ENCODE results near the gene NR6A1.

The NR6A1 gene

GRCh38 chr9:124629600-124629999 lies 141.5 kb downstream of the NR6A1 start:
- ChIA-PET POLR2A (no interaction called here), CTCF (interaction anchor here (0.7 to 2.9 kb wide), 5 partner anchors 12 to 83 kb away, joined by 3 to 10 read pairs (median 3); no protein-coding TSS in a partner anchor)
- no peaks in the 10 kb centered on the region for H3K36me3 ChIP-seq (ENCODE audit: control insufficient read depth in 2 of 2, insufficient read depth in 1 of 2, low read length in 2 of 2)
- H3K4me1 ChIP-seq (ENCODE audit: control insufficient read depth, insufficient read depth, low read length) = no peaks in the 10 kb centered on the region
- H3K27ac ChIP-seq (ENCODE audit: extremely low read depth, low read depth, low read length) = no peak overlapping the region
- TF ChIP-seq ZNF707 (tag by site-specific recombination; IDR thresholded peaks at IDR 0.05) = no peak
- no peak for TF ChIP-seq REST (tag by site-specific recombination; IDR thresholded peaks at IDR 0.05)
- no peak for TF ChIP-seq ZNF48 (tag by site-specific recombination; IDR thresholded peaks at IDR 0.05)
- TF ChIP-seq, protein P1, sequence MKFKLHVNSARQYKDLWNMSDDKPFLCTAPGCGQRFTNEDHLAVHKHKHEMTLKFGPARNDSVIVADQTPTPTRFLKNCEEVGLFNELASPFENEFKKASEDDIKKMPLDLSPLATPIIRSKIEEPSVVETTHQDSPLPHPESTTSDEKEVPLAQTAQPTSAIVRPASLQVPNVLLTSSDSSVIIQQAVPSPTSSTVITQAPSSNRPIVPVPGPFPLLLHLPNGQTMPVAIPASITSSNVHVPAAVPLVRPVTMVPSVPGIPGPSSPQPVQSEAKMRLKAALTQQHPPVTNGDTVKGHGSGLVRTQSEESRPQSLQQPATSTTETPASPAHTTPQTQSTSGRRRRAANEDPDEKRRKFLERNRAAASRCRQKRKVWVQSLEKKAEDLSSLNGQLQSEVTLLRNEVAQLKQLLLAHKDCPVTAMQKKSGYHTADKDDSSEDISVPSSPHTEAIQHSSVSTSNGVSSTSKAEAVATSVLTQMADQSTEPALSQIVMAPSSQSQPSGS (tag by site-specific recombination; IDR thresholded peaks at IDR 0.05; ENCODE audit: low read depth) = no peak
- TF ChIP-seq ZNF184 (tag by site-specific recombination; IDR thresholded peaks at IDR 0.05) = no peak
- no peak for TF ChIP-seq KLF17 (tag by site-specific recombination; IDR thresholded peaks at IDR 0.05)
- no peak for TF ChIP-seq BCL11B (tag by site-specific recombination; IDR thresholded peaks at IDR 0.05; ENCODE audit: low read depth)
- no peak for TF ChIP-seq ZNF121 (tag by site-specific recombination; IDR thresholded peaks at IDR 0.05)
- TF ChIP-seq ZNF600 (tag by site-specific recombination; IDR thresholded peaks at IDR 0.05) = no peak
- no peak for TF ChIP-seq ZNF549 (tag by site-specific recombination; IDR thresholded peaks at IDR 0.05)
- H3K9me3 ChIP-seq (ENCODE audit: control insufficient read depth, insufficient read depth, low read depth, low read length) = no peaks in the 10 kb centered on the region
- no peak overlapping the region for H3K4me3 ChIP-seq (ENCODE audit: low read depth, low read length)

DNA sequence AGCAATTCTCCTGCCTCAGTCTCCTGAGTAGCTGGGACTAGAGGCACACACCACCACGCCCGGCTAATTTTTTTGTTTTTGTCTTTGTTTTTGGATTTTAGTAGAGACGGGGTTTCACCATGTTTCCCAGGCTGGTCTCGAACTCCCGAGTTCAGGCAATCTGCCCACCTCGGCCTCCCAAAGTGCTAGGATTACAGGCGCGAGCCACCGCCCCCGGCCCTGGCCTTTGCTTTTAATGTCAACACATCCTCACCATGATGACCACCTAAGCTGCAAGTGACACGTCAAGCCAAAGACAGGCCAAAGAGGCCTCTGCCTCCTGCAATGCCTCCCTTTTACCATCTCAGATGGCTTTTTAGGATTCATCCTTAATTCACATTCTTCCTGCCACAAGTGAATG lies 142.4 kb downstream of the NR6A1 start:
- TF ChIP-seq REPIN1 (tag by site-specific recombination; IDR thresholded peaks at IDR 0.05; ENCODE audit: low read depth) = no peak
- no peak for TF ChIP-seq MYNN (tag by site-specific recombination; IDR thresholded peaks at IDR 0.05; ENCODE audit: borderline replicate concordance)
- TF ChIP-seq ZNF549 (tag by site-specific recombination; IDR thresholded peaks at IDR 0.05) = no peak
- Histone ChIP-seq H3K4me1 (ENCODE audit: control insufficient read depth, insufficient read depth, low read length) (no peaks in the 10 kb centered on the region), H3K36me3 (ENCODE audit: control insufficient read depth in 2 of 2, insufficient read depth in 1 of 2, low read length in 2 of 2) (no peaks in the 10 kb centered on the region), H3K4me3 (ENCODE audit: low read depth, low read length) (no peak overlapping the region), H3K9me3 (ENCODE audit: control insufficient read depth, insufficient read depth, low read depth, low read length) (no peaks in the 10 kb centered on the region), H3K27ac (ENCODE audit: extremely low read depth, low read depth, low read length) (no peak overlapping the region)
- POLR2A ChIA-PET = no interaction called here
- CTCF ChIA-PET = interaction anchor here (0.6 to 1.8 kb wide), 4 partner anchors 12 to 114 kb away, joined by 3 to 10 read pairs (median 3); no protein-coding TSS in a partner anchor

DNA sequence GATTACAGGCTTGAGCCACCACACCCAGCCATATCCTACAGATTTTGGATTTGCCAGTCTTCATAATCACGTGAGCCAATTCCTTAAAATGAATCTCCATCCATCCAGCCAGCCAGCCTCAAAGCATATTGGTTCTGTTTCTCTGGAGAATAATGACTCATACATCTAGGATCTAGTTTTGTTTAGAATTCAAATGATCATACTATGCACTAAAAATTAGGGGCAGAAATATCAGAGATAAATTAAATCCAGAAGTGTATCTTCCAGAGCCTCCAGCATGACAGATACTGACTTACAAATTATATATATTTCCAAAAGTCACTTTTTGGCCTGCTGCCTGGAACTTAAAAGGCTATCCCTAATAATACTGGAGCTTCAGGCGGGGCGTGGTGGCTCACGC lies 144.8 kb downstream of the NR6A1 start:
- ChIA-PET POLR2A (interaction anchor here (1.4 kb wide), 1 partner anchor 32 kb away, joined by 3 read pairs; no protein-coding TSS in a partner anchor), CTCF (interaction anchor here (0.9 to 1.8 kb wide), 3 partner anchors 8 to 85 kb away, joined by 3 to 16 read pairs (median 12); no protein-coding TSS in a partner anchor)
- TF ChIP-seq ZNF843 (tag by site-specific recombination; IDR thresholded peaks at IDR 0.05) (no peak), ZFP37 (tag by site-specific recombination; IDR thresholded peaks at IDR 0.05) (no peak), ZNF335 (tag by site-specific recombination; conservative IDR thresholded peaks at IDR 0.05) (no peak), SCRT2 (tag by site-specific recombination; IDR thresholded peaks at IDR 0.05) (no peak), ZNF114 (tag by site-specific recombination; IDR thresholded peaks at IDR 0.05) (no peak), ZBTB48 (tag by site-specific recombination; IDR thresholded peaks at IDR 0.05) (no peak), ZNF830 (tag by site-specific recombination; IDR thresholded peaks at IDR 0.05; ENCODE audit: low read depth) (no peak), HOXC10 (CRISPR knock-in tag; IDR thresholded peaks at IDR 0.05) (no peak), YY2 (tag by site-specific recombination; IDR thresholded peaks at IDR 0.05) (no peak), ZNF837 (tag by site-specific recombination; IDR thresholded peaks at IDR 0.05) (no peak), ZSCAN30 (tag by site-specific recombination; IDR thresholded peaks at IDR 0.05) (no peak)
- TF ChIP-seq, protein P2, sequence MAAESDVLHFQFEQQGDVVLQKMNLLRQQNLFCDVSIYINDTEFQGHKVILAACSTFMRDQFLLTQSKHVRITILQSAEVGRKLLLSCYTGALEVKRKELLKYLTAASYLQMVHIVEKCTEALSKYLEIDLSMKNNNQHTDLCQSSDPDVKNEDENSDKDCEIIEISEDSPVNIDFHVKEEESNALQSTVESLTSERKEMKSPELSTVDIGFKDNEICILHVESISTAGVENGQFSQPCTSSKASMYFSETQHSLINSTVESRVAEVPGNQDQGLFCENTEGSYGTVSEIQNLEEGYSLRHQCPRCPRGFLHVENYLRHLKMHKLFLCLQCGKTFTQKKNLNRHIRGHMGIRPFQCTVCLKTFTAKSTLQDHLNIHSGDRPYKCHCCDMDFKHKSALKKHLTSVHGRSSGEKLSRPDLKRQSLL (tag by site-specific recombination; IDR thresholded peaks at IDR 0.05) = no peak
- H3K9me3 ChIP-seq (ENCODE audit: control insufficient read depth, insufficient read depth, low read depth, low read length) = no peaks in the 10 kb centered on the region
- no peak overlapping the region for H3K4me3 ChIP-seq (ENCODE audit: low read depth, low read length)
- no peaks in the 10 kb centered on the region for H3K36me3 ChIP-seq (ENCODE audit: control insufficient read depth in 2 of 2, insufficient read depth in 1 of 2, low read length in 2 of 2)
- H3K27ac ChIP-seq (ENCODE audit: extremely low read depth, low read depth, low read length) = no peak overlapping the region
- no peaks in the 10 kb centered on the region for H3K4me1 ChIP-seq (ENCODE audit: control insufficient read depth, insufficient read depth, low read length)

All from HEK293 (cell line).